Cardiac muscle cell (in vitro differentiated cells and primary cell): ENCODE measurements around the gene GSTP1. TPM values are rescaled to one million over a fixed set of nuclear protein-coding genes. Genes with fewer than 3 reads are reported as not detected.
"Not testable (repeated sequence)": the region's sequence is repeated elsewhere in the genome, so short reads cannot be mapped to it uniquely, and the experiment has no call there.

Experiments used
- DNase-seq, 2 donors: peaks; one replicate each; pipeline versions ENCODE4 v3.0.0 to v3.0.0-alpha.2; 2010 to 2017; ENCODE audit warnings: low read depth in 1 of 2, low spot score in 1 of 2
- H3K27ac ChIP-seq: fragments of 200-600 bp; sonication (generic); 2 replicates; pipeline ENCODE4 v1.5.1; 2016
- H3K27me3 ChIP-seq: fragments of 200-600 bp; sonication (generic); 2 replicates; pipeline ENCODE4 v1.6.0; 2016; ENCODE audit warnings: control low read depth
- H3K36me3 ChIP-seq: fragments of 200-600 bp; sonication (generic); 2 replicates; pipeline ENCODE4 v1.5.1; 2016; ENCODE audit warnings: control low read depth
- H3K4me1 ChIP-seq: fragments of 200-600 bp; sonication (generic); 2 replicates; pipeline ENCODE4 v1.8.1; 2017; ENCODE audit warnings: low read depth, mild to moderate bottlenecking, mixed run types
- H3K4me3 ChIP-seq: fragments of 200-600 bp; sonication (generic); 2 replicates; pipeline ENCODE4 v1.5.1; 2016; ENCODE audit warnings: mild to moderate bottlenecking
- H3K9me3 ChIP-seq: fragments of 200-600 bp; sonication (generic); 2 replicates; pipeline ENCODE4 v1.5.1; 2017; ENCODE audit warnings: low read depth, mild to moderate bottlenecking, control low read depth
- polyA plus RNA-seq: library from polyadenylated mRNA; unstranded; fragments of >200 nt; fragmentation: Nextera tagmentation; extraction: Ambion mirVana; gene quantifications from 2 replicates; pipeline ENCODE4 v1.2.1, GENCODE V29; 2016
- total RNA-seq: library from RNA; depleted of rRNA; stranded (reverse); fragments of >200 nt; gene quantifications from 2 replicates; pipeline ENCODE4 v1.2.3, GENCODE V29; 2016
- TF ChIP-seq, protein P1 (sequence below): IDR thresholded peaks from 2 replicates; pipeline ENCODE4 v1.5.1; 2012; ENCODE audit warnings: low read depth, mild to moderate bottlenecking, low read length

The GSTP1 gene
- total and polyA plus RNA-seq, 2 experiments from 2014 or later, result 957 to 1,052 TPM

DNA sequence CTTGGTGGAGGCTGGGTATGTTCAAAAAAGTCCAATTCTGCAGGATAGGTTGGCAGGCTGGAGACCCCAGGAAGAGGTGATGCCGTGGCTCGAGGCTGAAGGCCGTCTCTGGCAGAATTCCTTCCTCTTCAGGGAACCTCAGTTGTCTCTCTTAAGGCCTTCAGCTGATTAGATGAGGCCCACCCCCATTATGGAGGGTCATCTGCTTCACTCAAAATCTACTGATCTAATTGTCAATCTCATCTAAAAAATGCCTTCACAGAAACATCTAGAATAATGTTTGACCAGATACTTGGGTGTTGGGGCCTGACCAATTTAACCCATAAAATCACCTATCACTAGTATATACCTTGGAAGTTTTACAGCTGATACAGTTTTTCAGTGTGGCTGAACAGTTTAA, 27.4 kb upstream of the GSTP1 start:
- TF ChIP-seq, protein P1, sequence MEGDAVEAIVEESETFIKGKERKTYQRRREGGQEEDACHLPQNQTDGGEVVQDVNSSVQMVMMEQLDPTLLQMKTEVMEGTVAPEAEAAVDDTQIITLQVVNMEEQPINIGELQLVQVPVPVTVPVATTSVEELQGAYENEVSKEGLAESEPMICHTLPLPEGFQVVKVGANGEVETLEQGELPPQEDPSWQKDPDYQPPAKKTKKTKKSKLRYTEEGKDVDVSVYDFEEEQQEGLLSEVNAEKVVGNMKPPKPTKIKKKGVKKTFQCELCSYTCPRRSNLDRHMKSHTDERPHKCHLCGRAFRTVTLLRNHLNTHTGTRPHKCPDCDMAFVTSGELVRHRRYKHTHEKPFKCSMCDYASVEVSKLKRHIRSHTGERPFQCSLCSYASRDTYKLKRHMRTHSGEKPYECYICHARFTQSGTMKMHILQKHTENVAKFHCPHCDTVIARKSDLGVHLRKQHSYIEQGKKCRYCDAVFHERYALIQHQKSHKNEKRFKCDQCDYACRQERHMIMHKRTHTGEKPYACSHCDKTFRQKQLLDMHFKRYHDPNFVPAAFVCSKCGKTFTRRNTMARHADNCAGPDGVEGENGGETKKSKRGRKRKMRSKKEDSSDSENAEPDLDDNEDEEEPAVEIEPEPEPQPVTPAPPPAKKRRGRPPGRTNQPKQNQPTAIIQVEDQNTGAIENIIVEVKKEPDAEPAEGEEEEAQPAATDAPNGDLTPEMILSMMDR, result no peak
- no peaks in the 10 kb centered on the region for H3K27me3 ChIP-seq
- no peak overlapping the region for H3K4me3 ChIP-seq
- no peak for DNase-seq
- H3K27ac ChIP-seq, result no peak overlapping the region
- no peaks in the 10 kb centered on the region for H3K36me3 ChIP-seq
- H3K9me3 ChIP-seq, result no peaks in the 10 kb centered on the region
- no peaks in the 10 kb centered on the region for H3K4me1 ChIP-seq

DNA sequence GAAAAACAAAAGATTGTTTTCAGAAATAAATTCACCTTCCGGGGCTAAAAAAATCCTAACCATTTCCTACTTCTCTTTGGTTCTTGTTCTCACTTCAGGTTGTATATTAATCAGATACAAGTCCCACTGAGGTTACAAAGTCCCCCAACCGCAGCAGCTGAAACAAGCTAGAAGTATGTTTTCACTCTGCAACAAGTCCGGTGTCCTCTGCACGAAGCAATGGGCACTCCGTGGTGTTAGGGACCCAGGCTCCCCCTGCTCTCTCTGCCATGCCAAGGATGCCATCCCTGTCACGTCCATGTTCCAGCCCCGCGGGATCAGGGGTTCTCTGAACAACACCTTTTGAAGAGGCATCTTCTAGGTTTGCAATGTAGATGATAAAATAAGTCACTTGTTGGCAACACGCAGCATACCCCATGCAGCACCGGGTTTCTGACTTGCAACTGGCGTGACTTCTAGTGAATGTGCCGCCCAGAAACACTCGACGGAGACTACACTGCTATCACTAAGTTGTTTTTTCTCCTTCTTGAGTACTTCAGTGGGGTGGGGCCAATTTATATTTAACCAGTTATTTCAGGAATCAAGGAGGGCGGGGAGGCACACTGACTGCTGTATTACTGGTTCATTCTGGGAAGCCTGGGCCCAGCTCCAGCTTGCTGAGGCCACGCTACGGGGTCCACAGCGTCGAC, 25.4 kb upstream of the GSTP1 start:
- peak in 1 of 2 donors; percentile 54 for DNase-seq
- Histone ChIP-seq H3K4me1 (peaks cover 6% of the 10 kb centered on the region), H3K36me3 (no peaks in the 10 kb centered on the region), H3K4me3 (no peak overlapping the region), H3K9me3 (no peaks in the 10 kb centered on the region), H3K27ac (no peak overlapping the region), H3K27me3 (no peaks in the 10 kb centered on the region)
- TF ChIP-seq, protein P1, result no peak

DNA sequence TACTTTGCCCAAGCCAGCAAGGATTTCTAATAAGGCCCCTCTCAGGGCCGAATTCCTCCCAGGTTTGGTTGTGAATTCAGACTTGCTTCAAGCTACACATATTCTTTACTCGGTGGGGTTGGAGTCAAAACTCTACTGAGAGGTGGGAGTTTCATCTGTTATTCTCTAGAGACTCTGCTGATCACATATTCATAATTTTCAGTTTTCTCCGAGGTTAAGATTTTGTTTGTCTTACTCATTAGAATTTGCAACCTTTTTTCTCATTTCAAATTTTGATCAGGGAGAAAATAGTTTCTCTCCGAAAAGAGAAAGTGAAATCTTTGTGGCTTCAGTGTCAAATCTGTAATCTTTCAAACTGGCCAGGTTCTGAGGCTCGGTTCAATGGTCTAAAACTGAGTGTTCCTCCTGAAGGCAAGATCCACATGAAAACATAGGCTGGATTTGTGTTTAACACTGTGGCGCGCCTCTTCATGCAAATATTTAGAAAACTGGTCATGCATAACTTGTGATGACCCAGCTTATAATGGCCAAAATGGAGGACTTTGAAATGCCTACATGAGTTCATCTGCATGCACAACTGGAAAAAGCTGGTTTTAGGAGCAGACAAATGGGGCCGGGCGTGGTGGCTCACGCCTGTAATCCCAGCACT, 21.5 kb upstream of the GSTP1 start:
- Histone ChIP-seq H3K4me3 (no peak overlapping the region), H3K27me3 (no peaks in the 10 kb centered on the region), H3K36me3 (no peaks in the 10 kb centered on the region), H3K27ac (no peak overlapping the region), H3K4me1 (peaks cover 8% of the 10 kb centered on the region), H3K9me3 (no peaks in the 10 kb centered on the region)
- no peak for DNase-seq
- TF ChIP-seq, protein P1, result no peak

DNA sequence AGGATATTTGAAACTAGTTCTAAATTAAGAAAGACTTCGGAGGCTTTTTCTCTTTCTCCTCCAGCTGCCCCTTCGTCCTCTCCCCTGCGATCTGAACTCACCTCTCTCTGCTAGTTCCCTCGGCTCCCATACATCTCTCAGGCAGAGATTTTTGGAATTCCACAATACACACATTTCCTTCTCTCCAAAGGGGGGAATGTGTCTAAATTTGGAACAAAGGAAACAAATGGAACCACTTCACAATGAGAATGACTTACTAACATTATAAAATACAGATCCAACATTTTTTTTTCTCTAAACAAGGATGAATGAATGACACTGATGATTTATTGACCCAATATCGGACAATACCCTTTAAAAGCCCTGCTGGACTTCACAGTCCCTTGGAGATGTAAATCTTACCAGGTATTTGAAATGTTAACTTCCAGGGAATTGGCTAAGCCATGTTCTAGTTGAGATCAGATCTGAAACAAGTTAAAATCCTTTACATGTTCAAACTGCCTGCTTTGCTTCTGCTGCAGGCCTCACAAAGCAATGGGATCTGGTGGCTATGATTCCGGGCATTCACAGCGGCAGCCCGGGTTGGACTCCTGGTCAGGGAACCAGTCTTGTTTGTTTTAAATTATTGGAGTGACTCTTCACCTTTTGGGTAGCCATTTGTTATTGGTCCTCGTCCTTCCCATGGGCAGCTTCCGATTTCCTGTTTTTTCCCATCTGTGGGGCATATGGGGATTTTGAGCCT, 20.5 kb upstream of the GSTP1 start:
- Histone ChIP-seq H3K4me1 (peaks cover 8% of the 10 kb centered on the region), H3K9me3 (no peaks in the 10 kb centered on the region), H3K36me3 (no peaks in the 10 kb centered on the region), H3K27ac (peak overlapping the region; percentile 76), H3K4me3 (no peak overlapping the region), H3K27me3 (no peaks in the 10 kb centered on the region)
- DNase-seq, result peak in 1 of 2 donors; percentile 15
- TF ChIP-seq, protein P1, result no peak

DNA sequence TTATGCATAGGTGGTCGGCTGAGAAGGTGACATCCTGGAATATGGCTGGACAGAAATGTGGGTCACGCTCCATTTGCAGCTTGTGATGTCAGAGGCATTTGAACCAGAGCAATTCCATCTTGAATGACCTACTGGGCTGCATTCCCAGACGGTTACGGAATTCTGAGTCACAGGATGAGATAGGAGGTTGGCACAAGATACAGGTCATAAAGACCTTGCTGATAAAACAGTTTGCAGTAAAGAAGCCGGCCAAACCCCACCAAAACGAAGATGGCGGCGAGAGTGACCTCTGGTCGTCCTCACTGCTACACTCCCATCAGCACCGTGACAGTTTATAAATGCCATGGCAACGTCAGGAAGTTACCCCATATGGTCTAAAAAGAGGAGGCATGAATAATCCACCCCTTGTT, 19.9 kb upstream of the GSTP1 start:
- not testable (repeated sequence) for H3K36me3 ChIP-seq, H3K27me3 ChIP-seq, H3K4me1 ChIP-seq, H3K27ac ChIP-seq, H3K4me3 ChIP-seq, H3K9me3 ChIP-seq
- peak in 1 of 2 donors; percentile 90 for DNase-seq

DNA sequence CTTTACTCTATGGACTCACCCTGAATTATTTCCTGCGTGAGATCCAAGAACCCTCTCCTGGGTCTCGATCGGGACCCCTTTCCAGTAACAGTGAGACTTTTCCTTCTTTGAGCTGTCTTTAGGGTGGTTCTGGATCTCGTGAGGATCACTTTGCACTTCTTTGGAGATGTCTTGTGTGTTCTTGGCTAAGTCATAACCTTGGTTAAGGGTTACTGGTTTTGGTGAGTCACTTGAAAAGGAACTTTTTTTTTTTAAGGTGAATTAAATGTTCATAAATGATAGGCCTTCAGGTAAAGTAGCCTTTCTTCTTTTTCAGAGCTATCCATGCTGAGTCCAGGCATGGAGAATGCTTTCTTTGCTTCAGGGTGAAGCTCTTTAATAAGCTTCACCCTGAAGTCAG, 19.4 kb upstream of the GSTP1 start:
- Histone ChIP-seq H3K36me3 (no peaks in the 10 kb centered on the region), H3K4me3 (no peak overlapping the region), H3K27ac (no peak overlapping the region), H3K9me3 (no peaks in the 10 kb centered on the region), H3K27me3 (no peaks in the 10 kb centered on the region), H3K4me1 (peaks cover 8% of the 10 kb centered on the region)
- TF ChIP-seq, protein P1, result no peak
- no peak for DNase-seq
